Spleen (tissue), 3 donors: ENCODE results near the gene PACS1.

Experiments used
- POLR2A ChIP-seq, 3 donors: fragments of 450-650 bp; IDR thresholded peaks; one replicate each; pipeline ENCODE4 v1.5.1; 2017; ENCODE audit warnings: antibody characterized with exemption in 3 of 3, mild to moderate bottlenecking in 1 of 3
- POLR2AphosphoS5 ChIP-seq, 3 donors: sonication (generic); formaldehyde crosslinking; IDR thresholded peaks; one replicate each; pipeline ENCODE4 v1.5.1; 2017; ENCODE audit warnings: antibody characterized with exemption in 3 of 3

- TF ChIP-seq POLR2A (IDR thresholded peaks at IDR 0.05) (no peak), POLR2AphosphoS5 (IDR thresholded peaks at IDR 0.05) (no peak)
Measured at GRCh38 chr11:66284526-66285078, 214.5 kb downstream of the PACS1 start.
